Smooth muscle cell (in vitro differentiated cells): Measurements from ENCODE around the gene DNAH9. TPM values are rescaled to one million over a fixed set of nuclear protein-coding genes. Genes with fewer than 3 reads are reported as not detected.
A peak's percentile ranks its signal among the peaks of the same experiment; 100 is the strongest.

Experiments used
- DNase-seq: peaks from one replicate; lab custom pipeline; 2025; ENCODE audit not compliant: unreplicated experiment; lab: John Stamatoyannopoulos, UW
- H2AFZ ChIP-seq: fragments of 200-600 bp; sonication (generic); 2 replicates; pipeline ENCODE4 v1.6.0; 2016; ENCODE audit warnings: antibody characterized with exemption, low read depth, mild to moderate bottlenecking
- H3F3A ChIP-seq: fragments of 200-600 bp; sonication (generic); 2 replicates; pipeline ENCODE4 v1.6.0; 2017; ENCODE audit warnings: antibody characterized with exemption, low read depth
- H3K27ac ChIP-seq: fragments of 200-600 bp; sonication (generic); 2 replicates; pipeline ENCODE4 v1.5.1; 2016; ENCODE audit warnings: low read depth, mild to moderate bottlenecking
- H3K27me3 ChIP-seq: fragments of 200-600 bp; sonication (generic); 2 replicates; pipeline ENCODE4 v1.6.1; 2016; ENCODE audit warnings: low read depth, mild to moderate bottlenecking
- H3K36me3 ChIP-seq: fragments of 200-600 bp; sonication (generic); 2 replicates; pipeline ENCODE4 v1.5.1; 2016; ENCODE audit warnings: low read depth
- H3K4me1 ChIP-seq: fragments of 200-600 bp; sonication (generic); 2 replicates; pipeline ENCODE4 v1.5.1; 2016; ENCODE audit warnings: low read depth
- H3K4me2 ChIP-seq: fragments of 200-600 bp; sonication (generic); 2 replicates; pipeline ENCODE4 v1.6.0; 2016; ENCODE audit warnings: mild to moderate bottlenecking
- H3K4me3 ChIP-seq: fragments of 200-600 bp; sonication (generic); 2 replicates; pipeline ENCODE4 v1.5.1; 2016; ENCODE audit warnings: mild to moderate bottlenecking
- H3K79me2 ChIP-seq: fragments of 200-600 bp; sonication (generic); 2 replicates; pipeline ENCODE4 v1.6.0; 2016; ENCODE audit warnings: low read depth, mild to moderate bottlenecking
- H3K9ac ChIP-seq: fragments of 200-600 bp; sonication (generic); 2 replicates; pipeline ENCODE4 v1.6.0; 2016; ENCODE audit warnings: low read depth
- H3K9me3 ChIP-seq: fragments of 200-600 bp; sonication (generic); replicated peaks from 2 replicates; pipeline ENCODE4 v1.5.1; 2016; ENCODE audit warnings: low read depth
- H4K20me1 ChIP-seq: fragments of 200-600 bp; sonication (generic); 2 replicates; pipeline ENCODE4 v1.6.0; 2016; ENCODE audit warnings: low read depth
- CTCF ChIP-seq: fragments of 200-600 bp; sonication (generic); IDR thresholded peaks from 2 replicates; pipeline ENCODE4 v1.5.1; 2017; ENCODE audit warnings: borderline replicate concordance, mild to moderate bottlenecking, antibody characterized with exemption; ENCODE audit not compliant: insufficient read depth, poor library complexity, severe bottlenecking
- WGBS: methylation state at CpG from one replicate; pipeline ENCODE4 v1.1.7; 2016; ENCODE audit warnings: low lambda C conversion rate; 5-methylcytosine and 5-hydroxymethylcytosine counted together
- polyA plus RNA-seq: library from polyadenylated mRNA; unstranded; fragments of >200 nt; fragmentation: Nextera tagmentation; extraction: Ambion mirVana; gene quantifications from 2 replicates; pipeline ENCODE4 v1.2.1, GENCODE V29; 2016
- total RNA-seq: library from RNA; depleted of rRNA; stranded (reverse); fragments of >200 nt; gene quantifications from 2 replicates; pipeline ENCODE4 v1.2.3, GENCODE V29; 2014

DNAH9 gene
- total and polyA plus RNA-seq, 2 experiments from 2014 or later, result 0.30 to 0.49 TPM

- Histone ChIP-seq H3K4me3 (no peak overlapping the region), H3K79me2 (no peaks in the 10 kb centered on the region), H2AFZ (no peak overlapping the region), H3K9me3 (no peaks in the 10 kb centered on the region), H3K27ac (no peak overlapping the region), H4K20me1 (peaks cover 15% of the 10 kb centered on the region), H3K9ac (no peak overlapping the region), H3K27me3 (no peaks in the 10 kb centered on the region), H3K4me2 (no peak overlapping the region), H3K36me3 (peaks cover 8% of the 10 kb centered on the region), H3F3A (no peaks in the 10 kb centered on the region), H3K4me1 (no peaks in the 10 kb centered on the region)
- DNase-seq, result no peak
- no peak for TF ChIP-seq CTCF
- 84% methylated on average over 7 of the region's 7 CpGs for WGBS
Measured at GRCh38 chr17:11990363-11990983, 392.2 kb downstream of the DNAH9 start.

DNA sequence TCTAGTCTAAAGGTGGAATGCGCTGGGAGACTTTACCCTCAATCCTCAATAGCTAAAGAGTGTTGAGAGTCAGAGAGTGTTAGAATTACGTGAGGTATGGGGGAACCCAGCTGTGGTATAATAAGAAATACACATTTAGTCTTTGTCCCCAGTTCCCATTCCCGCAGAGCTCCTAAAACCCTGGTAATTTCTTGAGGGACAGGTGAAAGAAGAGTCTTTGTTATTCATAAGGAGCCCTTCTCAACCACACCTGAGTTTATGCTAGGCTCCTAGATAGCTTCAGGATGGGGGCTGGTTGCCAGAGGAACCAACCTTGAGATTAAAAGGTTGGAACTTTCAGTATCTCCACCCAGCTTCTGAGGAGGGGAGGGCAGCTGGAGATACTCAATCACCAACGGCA lies 393.2 kb downstream of the DNAH9 start:
- no peak overlapping the region for H3K9ac ChIP-seq

DNA sequence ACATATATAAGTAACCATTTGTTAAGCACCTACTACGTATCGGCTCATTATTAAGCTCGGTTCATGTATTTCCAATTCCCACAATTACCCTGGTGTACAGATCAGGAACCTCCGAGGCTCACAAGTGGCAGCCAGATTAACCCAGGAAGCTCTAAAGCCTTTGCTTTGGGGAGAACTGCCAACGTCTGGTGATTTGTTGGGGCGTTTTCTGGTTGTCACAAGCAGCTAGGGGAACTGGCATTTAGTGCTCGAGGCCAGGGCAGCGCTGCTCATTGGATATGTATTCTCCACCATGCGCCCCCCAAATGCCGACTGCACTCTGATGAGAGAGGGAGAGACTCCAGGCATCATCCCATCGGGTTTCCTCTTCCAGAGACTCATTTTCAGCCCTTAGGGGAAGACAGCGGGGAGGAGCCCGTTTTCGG lies 398.5 kb downstream of the DNAH9 start:
- Histone ChIP-seq H3K9ac (peak overlapping the region; percentile 85), H4K20me1 (no peaks in the 10 kb centered on the region), H3K36me3 (no peaks in the 10 kb centered on the region), H3K27me3 (no peaks in the 10 kb centered on the region), H3K27ac (peak overlapping the region; percentile 70), H3K9me3 (no peaks in the 10 kb centered on the region), H3K79me2 (peaks cover 8% of the 10 kb centered on the region), H3K4me2 (peak overlapping the region; percentile 86), H3F3A (no peaks in the 10 kb centered on the region), H3K4me1 (peaks cover 9% of the 10 kb centered on the region), H3K4me3 (peak overlapping the region; percentile 93), H2AFZ (peak overlapping the region; percentile 99)
- DNase-seq, result no peak
- TF ChIP-seq CTCF, result no peak
- WGBS, result 5% methylated on average over 14 of the region's 14 CpGs

More for the DNA sequence above, 393.2 kb downstream of the DNAH9 start:
- no peak for TF ChIP-seq CTCF
- no peak overlapping the region for H3K4me3 ChIP-seq
- peaks cover 9% of the 10 kb centered on the region for H4K20me1 ChIP-seq
- H3K4me1 ChIP-seq, result peaks cover 8% of the 10 kb centered on the region
- H3K9me3 ChIP-seq, result no peaks in the 10 kb centered on the region
- H3K27ac ChIP-seq, result no peak overlapping the region
- no peaks in the 10 kb centered on the region for H3F3A ChIP-seq
- peaks cover 8% of the 10 kb centered on the region for H3K79me2 ChIP-seq
- H2AFZ ChIP-seq, result no peak overlapping the region
- no peak overlapping the region for H3K4me2 ChIP-seq
- H3K36me3 ChIP-seq, result peaks cover 8% of the 10 kb centered on the region
- DNase-seq, result no peak
- 53% methylated on average over 4 of the region's 4 CpGs for WGBS
- H3K27me3 ChIP-seq, result no peaks in the 10 kb centered on the region
